K562 (cell line): ENCODE results near the gene PRDM16. TPM values are rescaled to one million over a fixed set of nuclear protein-coding genes. Genes with fewer than 3 reads are reported as not detected.

Experiments used
- BMI1 ChIP-seq: fragments of 150-350 bp; IDR thresholded peaks from 2 replicates; pipeline ENCODE4 v1.6.1; 2014; ENCODE audit warnings: low read length
- CHD4 ChIP-seq: fragments of 200-600 bp; sonication (generic); IDR thresholded peaks from 3 replicates; pipeline ENCODE4 v1.6.1; 2012; ENCODE audit warnings: low read depth, mild to moderate bottlenecking, mixed read lengths, low read length, inconsistent platforms; ENCODE audit not compliant: insufficient read depth, insufficient replicate concordance, poor library complexity, severe bottlenecking
- NCOA6 ChIP-seq: fragments of 450-650 bp; IDR thresholded peaks from 2 replicates; pipeline ENCODE4 v1.6.1; 2017; ENCODE audit warnings: mild to moderate bottlenecking
- ZNF121 ChIP-seq: sonication (generic); formaldehyde crosslinking; conservative IDR thresholded peaks from 2 replicates; pipeline ENCODE4 v1.8.0; 2022; ENCODE audit warnings: missing genetic modification reagents
- polyA plus RNA-seq, 8 experiments: library from polyadenylated mRNA; depleted of rRNA in 4 of 8; stranded (reverse) in 5 of 8; unstranded in 3 of 8; fragments of >200 nt; fragmentation: Nextera tagmentation in 2 of 8; fragmentation: Illumina TruSeq in 1 of 8; extraction: Ambion mirVana in 2 of 8; extraction: Trizol in 1 of 8; gene quantifications; 2 replicates each; pipeline versions ENCODE4 v1.2.1 to v1.2.3, GENCODE V29; 2011 to 2014; ENCODE audit warnings: inconsistent platforms in 1 of 8, missing spikeins in 1 of 8
- total RNA-seq, 7 experiments: library from RNA; depleted of rRNA in 6 of 7; stranded (reverse); fragments of >200 nt in 6 of 7; fragmentation: Illumina TruSeq in 2 of 7; extraction: Trizol in 2 of 7; gene quantifications; 2 replicates each; pipeline versions ENCODE4 v1.2.1 to v1.2.3, GENCODE V29; 2011 to 2021; ENCODE audit warnings: low replicate concordance in 1 of 7
- TF ChIP-seq, protein P1 (sequence below): IDR thresholded peaks from 3 replicates; pipeline ENCODE4 v1.6.1; 2011; ENCODE audit warnings: borderline replicate concordance, mild to moderate bottlenecking, moderate library complexity; ENCODE audit not compliant: insufficient read length; ENCODE audit errors: extremely low read depth
- TF ChIP-seq, protein P2 (sequence below): fragments of 450-650 bp; IDR thresholded peaks from 2 replicates; pipeline ENCODE4 v1.6.1; 2017; ENCODE audit warnings: antibody characterized with exemption
- TF ChIP-seq, protein P3 (sequence below): sonication (generic); formaldehyde crosslinking; IDR thresholded peaks from 2 replicates; pipeline ENCODE4 v1.8.0; 2022; ENCODE audit warnings: mild to moderate bottlenecking, missing genetic modification reagents, borderline replicate concordance

Gene PRDM16
- total and polyA plus RNA-seq, 9 of the 15 experiments (the other 6 are each of a cell fraction or from before 2014, with no cell fraction given), result 0.10 to 0.27 TPM; not detected in 7

DNA sequence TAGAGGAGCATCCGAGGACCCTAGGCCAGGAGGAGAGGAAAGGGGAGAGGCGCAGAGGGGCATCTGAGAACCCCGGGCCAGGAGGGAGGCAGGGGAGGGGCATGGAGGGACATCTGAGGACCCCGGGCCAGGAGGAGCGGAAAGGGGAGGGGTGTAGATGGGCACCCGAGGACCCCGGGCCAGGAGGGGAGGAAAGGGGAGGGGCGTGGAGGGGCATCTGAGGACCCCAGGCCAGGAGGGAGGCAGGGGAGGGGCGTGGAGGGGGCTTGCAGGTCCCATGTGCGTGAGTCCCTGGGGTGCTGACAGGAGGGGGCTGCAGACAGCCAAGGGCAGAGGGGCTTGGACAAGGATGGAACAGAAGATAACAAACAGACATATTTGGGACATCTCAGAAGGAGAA is 195.5 kb downstream of the PRDM16 start (continued):
- TF ChIP-seq, protein P1, sequence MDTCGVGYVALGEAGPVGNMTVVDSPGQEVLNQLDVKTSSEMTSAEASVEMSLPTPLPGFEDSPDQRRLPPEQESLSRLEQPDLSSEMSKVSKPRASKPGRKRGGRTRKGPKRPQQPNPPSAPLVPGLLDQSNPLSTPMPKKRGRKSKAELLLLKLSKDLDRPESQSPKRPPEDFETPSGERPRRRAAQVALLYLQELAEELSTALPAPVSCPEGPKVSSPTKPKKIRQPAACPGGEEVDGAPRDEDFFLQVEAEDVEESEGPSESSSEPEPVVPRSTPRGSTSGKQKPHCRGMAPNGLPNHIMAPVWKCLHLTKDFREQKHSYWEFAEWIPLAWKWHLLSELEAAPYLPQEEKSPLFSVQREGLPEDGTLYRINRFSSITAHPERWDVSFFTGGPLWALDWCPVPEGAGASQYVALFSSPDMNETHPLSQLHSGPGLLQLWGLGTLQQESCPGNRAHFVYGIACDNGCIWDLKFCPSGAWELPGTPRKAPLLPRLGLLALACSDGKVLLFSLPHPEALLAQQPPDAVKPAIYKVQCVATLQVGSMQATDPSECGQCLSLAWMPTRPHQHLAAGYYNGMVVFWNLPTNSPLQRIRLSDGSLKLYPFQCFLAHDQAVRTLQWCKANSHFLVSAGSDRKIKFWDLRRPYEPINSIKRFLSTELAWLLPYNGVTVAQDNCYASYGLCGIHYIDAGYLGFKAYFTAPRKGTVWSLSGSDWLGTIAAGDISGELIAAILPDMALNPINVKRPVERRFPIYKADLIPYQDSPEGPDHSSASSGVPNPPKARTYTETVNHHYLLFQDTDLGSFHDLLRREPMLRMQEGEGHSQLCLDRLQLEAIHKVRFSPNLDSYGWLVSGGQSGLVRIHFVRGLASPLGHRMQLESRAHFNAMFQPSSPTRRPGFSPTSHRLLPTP, result no peak
- TF ChIP-seq ZNF121 (CRISPR knock-in tag) (no peak), CHD4 (no peak), BMI1 (no peak), NCOA6 (no peak)
- TF ChIP-seq, protein P2, sequence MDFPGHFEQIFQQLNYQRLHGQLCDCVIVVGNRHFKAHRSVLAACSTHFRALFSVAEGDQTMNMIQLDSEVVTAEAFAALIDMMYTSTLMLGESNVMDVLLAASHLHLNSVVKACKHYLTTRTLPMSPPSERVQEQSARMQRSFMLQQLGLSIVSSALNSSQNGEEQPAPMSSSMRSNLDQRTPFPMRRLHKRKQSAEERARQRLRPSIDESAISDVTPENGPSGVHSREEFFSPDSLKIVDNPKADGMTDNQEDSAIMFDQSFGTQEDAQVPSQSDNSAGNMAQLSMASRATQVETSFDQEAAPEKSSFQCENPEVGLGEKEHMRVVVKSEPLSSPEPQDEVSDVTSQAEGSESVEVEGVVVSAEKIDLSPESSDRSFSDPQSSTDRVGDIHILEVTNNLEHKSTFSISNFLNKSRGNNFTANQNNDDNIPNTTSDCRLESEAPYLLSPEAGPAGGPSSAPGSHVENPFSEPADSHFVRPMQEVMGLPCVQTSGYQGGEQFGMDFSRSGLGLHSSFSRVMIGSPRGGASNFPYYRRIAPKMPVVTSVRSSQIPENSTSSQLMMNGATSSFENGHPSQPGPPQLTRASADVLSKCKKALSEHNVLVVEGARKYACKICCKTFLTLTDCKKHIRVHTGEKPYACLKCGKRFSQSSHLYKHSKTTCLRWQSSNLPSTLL, result no peak
- TF ChIP-seq, protein P3, sequence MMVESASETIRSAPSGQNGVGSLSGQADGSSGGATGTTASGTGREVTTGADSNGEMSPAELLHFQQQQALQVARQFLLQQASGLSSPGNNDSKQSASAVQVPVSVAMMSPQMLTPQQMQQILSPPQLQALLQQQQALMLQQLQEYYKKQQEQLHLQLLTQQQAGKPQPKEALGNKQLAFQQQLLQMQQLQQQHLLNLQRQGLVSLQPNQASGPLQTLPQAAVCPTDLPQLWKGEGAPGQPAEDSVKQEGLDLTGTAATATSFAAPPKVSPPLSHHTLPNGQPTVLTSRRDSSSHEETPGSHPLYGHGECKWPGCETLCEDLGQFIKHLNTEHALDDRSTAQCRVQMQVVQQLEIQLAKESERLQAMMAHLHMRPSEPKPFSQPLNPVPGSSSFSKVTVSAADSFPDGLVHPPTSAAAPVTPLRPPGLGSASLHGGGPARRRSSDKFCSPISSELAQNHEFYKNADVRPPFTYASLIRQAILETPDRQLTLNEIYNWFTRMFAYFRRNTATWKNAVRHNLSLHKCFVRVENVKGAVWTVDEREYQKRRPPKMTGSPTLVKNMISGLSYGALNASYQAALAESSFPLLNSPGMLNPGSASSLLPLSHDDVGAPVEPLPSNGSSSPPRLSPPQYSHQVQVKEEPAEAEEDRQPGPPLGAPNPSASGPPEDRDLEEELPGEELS (CRISPR knock-in tag), result no peak
